HG02759 (cell line): Measurements from ENCODE around the gene GMNC.

Source experiments
- ATAC-seq: cut with Tn5 transposase; IDR thresholded peaks from one replicate; pipeline ENCODE4 v1.9.1; 2021; ENCODE audit warnings: mild to moderate bottlenecking, moderate library complexity; ENCODE audit not compliant: unreplicated experiment

The GMNC gene

GRCh38 chr3:190853464-190853863, 9.0 kb downstream of the GMNC start:
- no peak for ATAC-seq

- no peak for ATAC-seq
Measured at GRCh38 chr3:190849607-190850006, 12.9 kb downstream of the GMNC start.

GRCh38 chr3:190848870-190849269, 13.6 kb downstream of the GMNC start:
- ATAC-seq = no peak

- ATAC-seq = no peak
Measured at GRCh38 chr3:190847436-190847835, 15.1 kb downstream of the GMNC start.

- ATAC-seq = no peak
Measured at GRCh38 chr3:190840146-190840545, 22.3 kb downstream of the GMNC start.

- ATAC-seq = no peak
Measured at GRCh38 chr3:190831225-190831624, 31.3 kb downstream of the GMNC start.

GRCh38 chr3:190830031-190830430, 32.5 kb downstream of the GMNC start:
- no peak for ATAC-seq

GRCh38 chr3:190826018-190826417, 36.5 kb downstream of the GMNC start:
- ATAC-seq = no peak

GRCh38 chr3:190825386-190826016, 37.0 kb downstream of the GMNC start:
- ATAC-seq = no peak

- no peak for ATAC-seq
Measured at GRCh38 chr3:190811775-190812480, 50.6 kb downstream of the GMNC start.

- ATAC-seq = no peak
Measured at GRCh38 chr3:190810957-190811356, 51.5 kb downstream of the GMNC start.

GRCh38 chr3:190809351-190809750, 53.1 kb downstream of the GMNC start:
- no peak for ATAC-seq

GRCh38 chr3:190807719-190808375, 54.6 kb downstream of the GMNC start:
- ATAC-seq = no peak
